WTC11 (cell line): Measurements from ENCODE around the gene PEX10.

Experiments used
- CTCF ChIP-seq: fragments of 200-600 bp; IDR thresholded peaks from 2 replicates; pipeline ENCODE4 v1.8.0; 2022; ENCODE audit warnings: antibody characterized with exemption
- MXD4 ChIP-seq: fragments of 250-450 bp; sonication (Bioruptor Pico); IDR thresholded peaks from 2 replicates; pipeline ENCODE4 v1.8.0; 2021; ENCODE audit warnings: mild to moderate bottlenecking, moderate library complexity, borderline replicate concordance
- PRDM15 ChIP-seq: sonication (generic); formaldehyde crosslinking; IDR thresholded peaks from 2 replicates; pipeline ENCODE4 v1.8.0; 2022; ENCODE audit warnings: missing genetic modification reagents
- ZBTB43 ChIP-seq: sonication (generic); formaldehyde crosslinking; IDR thresholded peaks from 2 replicates; pipeline ENCODE4 v1.8.1; 2023; ENCODE audit warnings: mild to moderate bottlenecking, missing genetic modification reagents
- ZNF121 ChIP-seq: sonication (generic); formaldehyde crosslinking; IDR thresholded peaks from 2 replicates; pipeline ENCODE4 v1.8.0; 2023; ENCODE audit warnings: missing genetic modification reagents
- ZNF423 ChIP-seq: fragments of 250-450 bp; sonication (Bioruptor Pico); IDR thresholded peaks from 2 replicates; pipeline ENCODE4 v2.1.2; 2022; ENCODE audit warnings: mild to moderate bottlenecking, moderate library complexity

- TF ChIP-seq ZBTB43 (CRISPR knock-in tag) (no peak), ZNF121 (CRISPR knock-in tag) (no peak), CTCF (no peak), PRDM15 (CRISPR knock-in tag) (no peak), ZNF423 (CRISPR knock-in tag) (no peak), MXD4 (CRISPR knock-in tag) (no peak)
These were observed 18.2 kb upstream of the PEX10 start for GRCh38 chr1:2430592-2430973.
